Endothelial cell of umbilical vein (primary cell): ENCODE data around the gene C10orf143.

Source experiments
- CTCF ChIP-seq, 2 donors: IDR thresholded peaks; 1 replicate in 1 of 2; 2 replicates in 1 of 2; pipeline ENCODE4 v1.5.1; 2011; ENCODE audit warnings: low read length in 2 of 2, mild to moderate bottlenecking in 2 of 2, moderate library complexity in 2 of 2, control low read depth in 1 of 2, inconsistent platforms in 1 of 2, low read depth in 1 of 2; ENCODE audit not compliant: insufficient read depth in 1 of 2; ENCODE audit errors: extremely low read depth in 1 of 2
- EZH2 ChIP-seq: IDR thresholded peaks from 2 replicates; pipeline ENCODE4 v1.6.1; 2012; ENCODE audit warnings: borderline replicate concordance, low read depth, mild to moderate bottlenecking, moderate library complexity, low read length, inconsistent platforms; ENCODE audit not compliant: severe bottlenecking
- FOS ChIP-seq: IDR thresholded peaks from 2 replicates; pipeline ENCODE4 v1.6.1; 2011; ENCODE audit warnings: mild to moderate bottlenecking, low read length, moderate library complexity, borderline replicate concordance; ENCODE audit not compliant: insufficient read depth
- GATA2 ChIP-seq: IDR thresholded peaks from 2 replicates; pipeline ENCODE4 v1.7.0; 2011; ENCODE audit warnings: low read depth, mild to moderate bottlenecking, moderate library complexity, mixed read lengths, low read length; ENCODE audit not compliant: insufficient read length, insufficient read depth
- JUN ChIP-seq: IDR thresholded peaks from 2 replicates; pipeline ENCODE4 v1.6.1; 2011; ENCODE audit warnings: borderline replicate concordance, low read depth; ENCODE audit not compliant: insufficient read length, insufficient read depth
- MAX ChIP-seq: IDR thresholded peaks from 2 replicates; pipeline ENCODE4 v1.6.1; 2011; ENCODE audit not compliant: insufficient read depth, insufficient read length
- MYC ChIP-seq: IDR thresholded peaks from one replicate; pipeline ENCODE4 v1.6.1; 2011; ENCODE audit warnings: mild to moderate bottlenecking, low read depth, low read length
- POLR2A ChIP-seq: IDR thresholded peaks from 2 replicates; pipeline ENCODE4 v1.6.1; 2012; ENCODE audit warnings: low read depth, mild to moderate bottlenecking, control low read depth, low read length
- POLR2AphosphoS5 ChIP-seq: IDR thresholded peaks from 2 replicates; pipeline ENCODE4 v1.6.1; 2012; ENCODE audit warnings: low read depth, mild to moderate bottlenecking, control low read depth, low read length, moderate library complexity; ENCODE audit not compliant: insufficient read depth

GRCh38 chr10:130127364-130128061, 16.9 kb upstream of the C10orf143 start:
- no peak for TF ChIP-seq JUN
- no peak for TF ChIP-seq POLR2A
- TF ChIP-seq CTCF (IDR thresholded peaks at IDR 0.05; ENCODE audit: extremely low read depth in 1 of 2, insufficient read depth in 1 of 2, low read depth in 1 of 2, low read length in 2 of 2): peak; percentile 73
- TF ChIP-seq EZH2: no peak
- no peak for TF ChIP-seq POLR2AphosphoS5
- TF ChIP-seq FOS: no peak
- TF ChIP-seq MYC: no peak
- peak; percentile 24 for TF ChIP-seq MAX
- TF ChIP-seq GATA2: peak; percentile 74
